Measurements from ENCODE around the gene ANKRD11. TPM values are rescaled to one million over a fixed set of nuclear protein-coding genes. Genes with fewer than 3 reads are reported as not detected.
"Not testable (repeated sequence)": the region's sequence is repeated elsewhere in the genome, so short reads cannot be mapped to it uniquely, and the experiment has no call there.

The ANKRD11 gene
- total RNA-seq, 1 donor from 2014 or later, result 64.2 TPM

GRCh38 chr16:89450537-89450936, 39.8 kb downstream of the ANKRD11 start:
- DNase-seq, result no peak

GRCh38 chr16:89449726-89450335, 40.5 kb downstream of the ANKRD11 start:
- no peak for DNase-seq

GRCh38 chr16:89448656-89449055, 41.7 kb downstream of the ANKRD11 start:
- DNase-seq, result no peak

GRCh38 chr16:89446975-89447293, 43.4 kb downstream of the ANKRD11 start:
- DNase-seq, result no peak

GRCh38 chr16:89446136-89446974, 44.0 kb downstream of the ANKRD11 start:
- no peak for DNase-seq

- DNase-seq, result no peak
Measured at GRCh38 chr16:89445166-89445565, 45.2 kb downstream of the ANKRD11 start.

- DNase-seq, result no peak
Measured at GRCh38 chr16:89444728-89445127, 45.6 kb downstream of the ANKRD11 start.

- DNase-seq, result no peak
Measured at GRCh38 chr16:89444151-89444723, 46.1 kb downstream of the ANKRD11 start.

- no peak for DNase-seq
Measured at GRCh38 chr16:89443727-89444084, 46.7 kb downstream of the ANKRD11 start.

- DNase-seq, result peak; percentile 48
Measured at GRCh38 chr16:89442990-89443726, 47.2 kb downstream of the ANKRD11 start.

- DNase-seq, result no peak
Measured at GRCh38 chr16:89442588-89442987, 47.8 kb downstream of the ANKRD11 start.

GRCh38 chr16:89439659-89440058, 50.7 kb downstream of the ANKRD11 start:
- no peak for DNase-seq

- DNase-seq, result no peak
Measured at GRCh38 chr16:89437991-89438390, 52.4 kb downstream of the ANKRD11 start.

GRCh38 chr16:89437251-89437987, 52.9 kb downstream of the ANKRD11 start:
- DNase-seq, result no peak

GRCh38 chr16:89436366-89436765, 54.0 kb downstream of the ANKRD11 start:
- no peak for DNase-seq

GRCh38 chr16:89435059-89435458, 55.3 kb downstream of the ANKRD11 start:
- not testable (repeated sequence) for DNase-seq

- DNase-seq, result no peak
Measured at GRCh38 chr16:89434490-89434889, 55.9 kb downstream of the ANKRD11 start.

GRCh38 chr16:89433363-89433984, 56.9 kb downstream of the ANKRD11 start:
- DNase-seq, result not testable (repeated sequence)

GRCh38 chr16:89431630-89432029, 58.7 kb downstream of the ANKRD11 start:
- DNase-seq, result no peak

- no peak for DNase-seq
Measured at GRCh38 chr16:89431158-89431584, 59.2 kb downstream of the ANKRD11 start.

GRCh38 chr16:89430436-89431157, 59.8 kb downstream of the ANKRD11 start:
- DNase-seq, result no peak
